ENCODE measurements around the gene POLDIP3.

Gene POLDIP3

DNA sequence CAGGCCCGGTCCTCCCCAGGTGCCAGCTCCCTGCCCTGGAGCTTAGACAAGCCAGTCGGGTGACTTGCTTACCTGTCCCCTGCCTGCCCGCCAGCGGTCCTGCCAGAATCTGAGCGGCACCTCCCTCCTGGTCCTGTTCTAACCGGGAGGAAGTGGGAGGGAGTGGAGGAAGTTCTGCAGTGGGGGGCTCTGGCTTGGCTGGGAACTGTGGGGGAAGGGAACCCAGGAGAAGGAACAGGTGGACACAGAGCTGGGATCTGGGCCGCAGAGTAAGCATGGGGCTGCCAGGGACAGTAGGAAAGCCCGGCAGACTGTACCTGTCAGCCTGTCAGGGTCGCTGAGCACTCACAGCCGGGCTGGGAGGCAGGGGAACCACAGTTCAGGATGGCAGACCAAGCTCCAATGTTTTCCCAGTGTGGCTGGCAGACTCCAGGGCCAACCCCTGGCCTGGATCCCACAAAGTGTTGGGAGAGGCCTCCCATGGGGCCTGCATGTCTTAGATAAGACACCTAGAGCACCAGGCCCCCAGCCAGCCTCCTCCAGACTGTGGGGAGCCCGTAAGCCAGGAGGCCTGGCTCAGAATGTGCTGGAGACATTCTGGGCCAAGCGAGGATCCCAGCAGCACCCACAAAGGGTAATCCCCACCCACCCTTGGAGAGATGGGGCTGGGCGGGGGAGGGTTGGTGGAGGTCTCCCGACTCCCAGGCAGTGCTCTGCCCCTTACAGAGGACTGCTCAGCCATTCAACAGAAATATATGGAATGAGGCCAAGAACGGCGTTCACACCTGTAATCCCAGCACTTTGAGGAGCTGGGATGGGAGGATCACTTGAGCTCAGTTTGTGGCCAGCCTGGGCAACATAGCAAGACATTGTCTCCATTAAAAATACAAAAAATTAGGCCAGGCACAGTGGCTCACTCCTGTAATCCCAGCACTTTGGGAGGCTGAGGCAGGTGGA is 32.2 kb upstream of the POLDIP3 start:
- DNase-seq, result no peak
- Mint-ChIP-seq H3K27me3 (ENCODE audit: low read depth, poor library complexity) (no peaks in the 10 kb centered on the region), H3K9me3 (no peaks in the 10 kb centered on the region), H3K4me1 (peaks cover 62% of the 10 kb centered on the region), H3K4me3 (peak overlapping the region; percentile 98), H3K36me3 (ENCODE audit: low read depth) (no peaks in the 10 kb centered on the region), H3K27ac (no peak overlapping the region)
- TF ChIP-seq, protein P1, sequence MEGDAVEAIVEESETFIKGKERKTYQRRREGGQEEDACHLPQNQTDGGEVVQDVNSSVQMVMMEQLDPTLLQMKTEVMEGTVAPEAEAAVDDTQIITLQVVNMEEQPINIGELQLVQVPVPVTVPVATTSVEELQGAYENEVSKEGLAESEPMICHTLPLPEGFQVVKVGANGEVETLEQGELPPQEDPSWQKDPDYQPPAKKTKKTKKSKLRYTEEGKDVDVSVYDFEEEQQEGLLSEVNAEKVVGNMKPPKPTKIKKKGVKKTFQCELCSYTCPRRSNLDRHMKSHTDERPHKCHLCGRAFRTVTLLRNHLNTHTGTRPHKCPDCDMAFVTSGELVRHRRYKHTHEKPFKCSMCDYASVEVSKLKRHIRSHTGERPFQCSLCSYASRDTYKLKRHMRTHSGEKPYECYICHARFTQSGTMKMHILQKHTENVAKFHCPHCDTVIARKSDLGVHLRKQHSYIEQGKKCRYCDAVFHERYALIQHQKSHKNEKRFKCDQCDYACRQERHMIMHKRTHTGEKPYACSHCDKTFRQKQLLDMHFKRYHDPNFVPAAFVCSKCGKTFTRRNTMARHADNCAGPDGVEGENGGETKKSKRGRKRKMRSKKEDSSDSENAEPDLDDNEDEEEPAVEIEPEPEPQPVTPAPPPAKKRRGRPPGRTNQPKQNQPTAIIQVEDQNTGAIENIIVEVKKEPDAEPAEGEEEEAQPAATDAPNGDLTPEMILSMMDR (IDR thresholded peaks at IDR 0.05), result no peak

DNA sequence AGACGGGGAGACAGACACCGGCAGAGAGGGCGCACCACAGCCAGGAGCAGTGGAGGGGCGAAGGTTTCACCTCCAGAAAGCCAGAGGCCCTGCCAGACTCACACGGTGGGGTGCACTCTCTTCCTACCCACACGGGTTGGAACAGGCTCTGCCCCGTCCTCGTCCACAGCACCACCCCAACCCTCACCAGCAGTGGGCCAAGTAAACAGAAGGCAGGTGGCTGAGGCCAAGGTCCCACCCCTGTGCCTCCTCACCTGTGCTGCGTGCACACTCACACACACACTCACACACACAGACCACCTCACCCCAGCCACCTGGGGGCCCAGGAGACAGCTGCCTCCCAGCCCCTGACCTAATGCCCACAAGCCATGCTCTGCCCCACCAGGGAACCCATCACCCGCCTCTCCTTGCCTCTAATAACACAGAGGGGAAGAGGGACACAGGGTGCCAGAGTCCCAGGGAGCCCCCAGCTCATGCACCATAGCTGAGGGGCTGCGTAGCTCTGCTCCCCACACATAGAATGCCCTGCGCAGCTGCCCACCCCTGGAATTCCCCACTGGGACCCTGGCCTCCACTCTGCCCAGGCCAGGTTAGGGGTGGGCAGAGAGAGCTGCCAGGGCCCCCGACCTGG is 31.4 kb upstream of the POLDIP3 start:
- no peaks in the 10 kb centered on the region for H3K27me3 Mint-ChIP-seq (ENCODE audit: low read depth, poor library complexity)
- H3K27ac Mint-ChIP-seq, result peak overlapping the region; percentile 75
- TF ChIP-seq, protein P1 (IDR thresholded peaks at IDR 0.05), result no peak
- H3K9me3 Mint-ChIP-seq, result no peaks in the 10 kb centered on the region
- no peak overlapping the region for H3K4me3 Mint-ChIP-seq
- no peak for DNase-seq
- no peaks in the 10 kb centered on the region for H3K36me3 Mint-ChIP-seq (ENCODE audit: low read depth)
- H3K4me1 Mint-ChIP-seq, result peaks cover 57% of the 10 kb centered on the region

DNA sequence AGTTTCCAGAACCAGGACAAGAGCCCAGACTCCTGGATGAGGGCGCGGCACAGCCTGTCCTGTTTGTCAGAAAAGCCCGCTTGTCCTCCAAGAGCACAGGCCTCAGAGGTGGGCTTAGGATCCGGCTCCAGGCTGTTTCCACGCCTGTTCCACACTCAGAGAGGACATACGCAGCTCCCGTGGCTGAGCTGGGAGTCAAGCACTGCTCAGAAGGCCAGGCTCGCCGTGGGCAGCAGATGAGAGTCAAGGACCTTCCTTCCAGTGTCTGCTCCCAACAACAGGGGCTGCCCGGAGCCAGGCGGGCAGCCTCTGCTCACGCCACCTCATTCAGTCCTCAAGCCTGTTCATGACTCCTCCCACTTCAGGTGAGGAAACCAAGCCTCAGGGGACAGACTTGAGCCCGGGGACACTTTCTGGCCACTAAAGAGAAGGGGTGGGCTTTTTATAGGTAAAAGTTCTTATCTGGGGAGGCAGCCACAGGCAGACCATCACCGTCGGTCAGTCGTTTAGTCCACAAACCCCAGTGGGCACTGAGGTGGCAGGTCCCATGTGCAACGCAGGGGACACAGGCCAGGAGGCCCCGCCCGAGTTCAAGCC is 30.8 kb upstream of the POLDIP3 start:
- peaks cover 54% of the 10 kb centered on the region for H3K4me1 Mint-ChIP-seq
- H3K27ac Mint-ChIP-seq, result peak overlapping the region; percentile 86

DNA sequence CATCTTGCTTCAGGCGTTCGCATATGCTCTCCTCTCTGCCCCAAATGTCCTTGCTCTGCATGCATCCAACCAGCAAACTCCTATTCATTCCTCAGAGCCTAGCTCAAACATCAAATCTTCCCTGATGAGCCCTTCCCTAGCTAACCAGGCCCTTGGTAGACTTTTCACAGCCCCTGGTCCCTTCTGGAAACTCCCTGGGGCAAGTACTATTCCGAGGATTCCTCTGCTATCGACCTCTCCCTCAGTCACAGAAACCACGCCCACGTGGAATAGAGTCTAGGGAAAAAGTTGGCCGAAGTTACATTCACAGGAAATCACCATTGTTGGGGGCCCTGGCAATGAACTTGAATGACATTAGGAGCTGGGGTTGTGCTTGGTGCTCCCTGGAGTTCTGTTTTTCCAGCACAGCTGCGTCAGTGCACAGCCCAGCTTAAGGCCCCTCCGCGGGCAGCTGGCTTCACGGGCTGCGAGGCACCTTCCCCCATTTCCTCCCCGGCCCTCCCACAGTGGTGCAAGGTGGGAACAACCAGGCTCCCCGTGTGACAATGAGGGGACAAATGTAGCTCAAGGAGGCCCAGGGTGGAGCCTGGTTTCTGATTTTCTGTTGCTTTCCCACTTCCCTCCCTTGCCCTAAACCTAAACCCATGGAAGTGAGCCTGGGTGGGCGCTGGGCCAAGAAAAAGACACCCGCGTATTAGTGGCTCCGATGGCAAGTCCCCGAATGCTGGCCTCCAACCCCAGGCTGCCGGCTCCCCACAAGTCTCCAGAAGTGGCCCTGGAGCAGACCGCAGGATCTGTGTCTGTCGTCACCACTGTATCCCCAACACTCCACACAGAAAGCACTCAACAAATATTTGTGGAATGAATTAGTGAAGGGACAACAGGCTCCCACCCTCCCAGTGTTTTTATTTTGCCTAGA is 30.0 kb upstream of the POLDIP3 start:
- H3K27ac Mint-ChIP-seq, result peak overlapping the region; percentile 86
- TF ChIP-seq, protein P1 (IDR thresholded peaks at IDR 0.05), result no peak
- no peaks in the 10 kb centered on the region for H3K9me3 Mint-ChIP-seq
- H3K36me3 Mint-ChIP-seq (ENCODE audit: low read depth), result peaks cover 10% of the 10 kb centered on the region
- H3K27me3 Mint-ChIP-seq (ENCODE audit: low read depth, poor library complexity), result no peaks in the 10 kb centered on the region
- no peak overlapping the region for H3K4me3 Mint-ChIP-seq
- H3K4me1 Mint-ChIP-seq, result peaks cover 58% of the 10 kb centered on the region
- no peak for DNase-seq

More for the DNA sequence above, 30.8 kb upstream of the POLDIP3 start:
- DNase-seq, result no peak
- Mint-ChIP-seq H3K36me3 (ENCODE audit: low read depth) (peaks cover 5% of the 10 kb centered on the region), H3K27me3 (ENCODE audit: low read depth, poor library complexity) (no peaks in the 10 kb centered on the region), H3K9me3 (no peaks in the 10 kb centered on the region), H3K4me3 (no peak overlapping the region)
- TF ChIP-seq, protein P1 (IDR thresholded peaks at IDR 0.05), result no peak

DNA sequence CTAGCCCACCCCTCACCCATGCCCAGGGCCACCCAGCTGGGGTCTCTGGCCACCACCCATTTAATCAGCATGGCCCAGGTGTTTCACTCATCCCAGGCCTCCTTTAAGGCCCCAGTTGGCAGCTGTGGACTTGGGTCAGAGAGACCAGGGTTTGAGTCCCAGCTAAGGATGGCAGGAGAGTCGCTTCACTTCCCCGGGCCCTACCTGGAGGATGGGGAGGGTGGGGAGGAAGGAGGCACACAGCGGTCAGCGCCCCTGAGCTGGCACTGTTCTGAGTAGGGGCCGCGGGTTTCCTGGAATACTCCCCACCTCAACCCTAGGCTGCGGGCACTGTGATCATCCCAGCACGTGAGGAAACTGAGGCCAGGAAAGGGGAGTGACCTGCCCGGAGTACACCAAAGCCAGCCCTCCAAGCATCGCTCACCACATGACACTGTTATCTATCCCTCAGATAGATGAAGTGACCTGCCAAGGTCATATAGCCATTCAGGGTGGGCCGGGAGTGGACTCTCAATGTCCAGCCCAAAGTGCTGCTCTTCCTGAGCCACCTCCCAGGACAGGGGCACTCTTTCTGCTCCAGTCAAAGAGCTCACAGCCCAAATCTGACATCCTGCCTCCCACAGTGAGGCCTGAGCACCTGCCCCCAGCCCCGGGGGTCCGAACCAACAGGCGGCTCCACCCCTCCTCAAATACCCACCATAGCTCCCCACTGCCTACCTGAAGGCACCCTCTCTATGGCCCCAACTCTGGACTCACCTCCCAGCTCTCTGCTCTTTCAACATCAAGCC is 29.1 kb upstream of the POLDIP3 start:
- no peak for DNase-seq
- no peaks in the 10 kb centered on the region for H3K27me3 Mint-ChIP-seq (ENCODE audit: low read depth, poor library complexity)
- no peaks in the 10 kb centered on the region for H3K9me3 Mint-ChIP-seq
- H3K27ac Mint-ChIP-seq, result peak overlapping the region; percentile 55
- peaks cover 57% of the 10 kb centered on the region for H3K4me1 Mint-ChIP-seq
- TF ChIP-seq, protein P1 (IDR thresholded peaks at IDR 0.05), result no peak
- no peak overlapping the region for H3K4me3 Mint-ChIP-seq
- peaks cover 11% of the 10 kb centered on the region for H3K36me3 Mint-ChIP-seq (ENCODE audit: low read depth)

All from nephron progenitor cell (in vitro differentiated cells).